ENCODE measurements around the gene ENAH.

GRCh38 chr1:225627304-225627947 is 25.5 kb downstream of the ENAH start:
- TF ChIP-seq TAF1 (IDR thresholded peaks at IDR 0.05; ENCODE audit: borderline replicate concordance, insufficient read depth, low read length) (no peak), SIN3A (IDR thresholded peaks at IDR 0.05; ENCODE audit: borderline replicate concordance, insufficient read depth, low read length) (no peak), POLR2AphosphoS5 (IDR thresholded peaks at IDR 0.05; ENCODE audit: low read depth, low read length) (no peak), REST (IDR thresholded peaks at IDR 0.05; ENCODE audit: insufficient read depth in 1 of 2, low read depth in 2 of 2, low read length in 2 of 2) (no peak)
